ENCODE data around the gene ATP6V0D1.
A peak's percentile ranks its signal among the peaks of the same experiment; 100 is the strongest.

Gene ATP6V0D1

GRCh38 chr16:67466581-67466980 is 14.4 kb downstream of the ATP6V0D1 start:
- TF ChIP-seq, protein P1, sequence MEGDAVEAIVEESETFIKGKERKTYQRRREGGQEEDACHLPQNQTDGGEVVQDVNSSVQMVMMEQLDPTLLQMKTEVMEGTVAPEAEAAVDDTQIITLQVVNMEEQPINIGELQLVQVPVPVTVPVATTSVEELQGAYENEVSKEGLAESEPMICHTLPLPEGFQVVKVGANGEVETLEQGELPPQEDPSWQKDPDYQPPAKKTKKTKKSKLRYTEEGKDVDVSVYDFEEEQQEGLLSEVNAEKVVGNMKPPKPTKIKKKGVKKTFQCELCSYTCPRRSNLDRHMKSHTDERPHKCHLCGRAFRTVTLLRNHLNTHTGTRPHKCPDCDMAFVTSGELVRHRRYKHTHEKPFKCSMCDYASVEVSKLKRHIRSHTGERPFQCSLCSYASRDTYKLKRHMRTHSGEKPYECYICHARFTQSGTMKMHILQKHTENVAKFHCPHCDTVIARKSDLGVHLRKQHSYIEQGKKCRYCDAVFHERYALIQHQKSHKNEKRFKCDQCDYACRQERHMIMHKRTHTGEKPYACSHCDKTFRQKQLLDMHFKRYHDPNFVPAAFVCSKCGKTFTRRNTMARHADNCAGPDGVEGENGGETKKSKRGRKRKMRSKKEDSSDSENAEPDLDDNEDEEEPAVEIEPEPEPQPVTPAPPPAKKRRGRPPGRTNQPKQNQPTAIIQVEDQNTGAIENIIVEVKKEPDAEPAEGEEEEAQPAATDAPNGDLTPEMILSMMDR (conservative IDR thresholded peaks at IDR 0.05), result no peak
- TF ChIP-seq ZFX (IDR thresholded peaks at IDR 0.05), result no peak
- H3K27ac ChIP-seq, result no peak overlapping the region

- H3K27ac ChIP-seq, result peak overlapping the region; percentile 91; the same call in 1 of the 2 replicates
- TF ChIP-seq ZFX (IDR thresholded peaks at IDR 0.05), result no peak
- TF ChIP-seq, protein P1 (conservative IDR thresholded peaks at IDR 0.05), result no peak
Observed at GRCh38 chr16:67464565-67464964, 16.4 kb downstream of the ATP6V0D1 start.

DNA sequence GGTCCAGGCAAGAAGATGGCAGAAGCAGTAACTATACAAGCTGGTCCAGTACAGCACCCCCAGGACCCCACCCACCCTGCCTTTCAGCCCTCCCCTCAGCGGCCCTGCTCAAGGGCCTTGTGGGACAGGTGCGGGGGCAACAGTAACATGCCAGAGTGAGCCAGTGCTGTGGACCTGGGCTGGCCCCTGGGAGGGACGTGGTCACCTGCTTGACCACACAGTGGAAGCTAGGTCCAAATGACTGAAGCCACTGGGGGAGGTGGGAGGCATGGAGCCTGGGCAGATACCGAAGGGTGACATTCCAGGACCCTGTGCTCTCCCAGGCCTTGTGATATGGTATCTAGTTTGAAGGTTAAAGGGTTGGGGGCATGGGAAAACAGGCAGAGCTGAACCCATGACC is 17.3 kb downstream of the ATP6V0D1 start:
- TF ChIP-seq ZFX (IDR thresholded peaks at IDR 0.05), result no peak
- TF ChIP-seq, protein P1 (conservative IDR thresholded peaks at IDR 0.05), result no peak
- H3K27ac ChIP-seq, result peak overlapping the region; percentile 91

DNA sequence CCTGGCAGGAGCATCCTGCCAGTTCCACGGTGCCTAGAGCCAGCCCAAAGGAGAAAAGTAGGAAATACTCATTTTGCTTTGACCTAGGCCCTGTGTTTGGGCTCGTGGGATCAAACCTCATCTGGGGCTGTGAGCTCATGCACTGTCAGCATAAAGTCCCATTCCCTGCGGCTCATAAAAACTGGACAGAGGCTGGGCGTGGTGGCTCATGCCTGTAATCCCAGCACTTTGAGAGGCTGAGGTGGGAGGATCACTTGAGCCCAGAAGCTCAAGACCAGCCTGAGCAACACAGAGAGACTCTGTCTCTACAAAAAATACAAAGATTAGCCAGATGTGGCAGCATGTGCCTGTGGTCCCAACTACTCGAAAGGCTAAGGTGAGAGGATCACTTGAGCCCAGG is 17.9 kb downstream of the ATP6V0D1 start:
- TF ChIP-seq, protein P1 (conservative IDR thresholded peaks at IDR 0.05), result no peak
- TF ChIP-seq ZFX (IDR thresholded peaks at IDR 0.05), result no peak; the same call in 1 of the 2 replicates
- H3K27ac ChIP-seq, result peak overlapping the region; percentile 91

GRCh38 chr16:67462279-67462655 is 18.7 kb downstream of the ATP6V0D1 start:
- no peak for TF ChIP-seq ZFX (IDR thresholded peaks at IDR 0.05)
- TF ChIP-seq, protein P1 (conservative IDR thresholded peaks at IDR 0.05), result no peak
- H3K27ac ChIP-seq, result peak overlapping the region; percentile 91

DNA sequence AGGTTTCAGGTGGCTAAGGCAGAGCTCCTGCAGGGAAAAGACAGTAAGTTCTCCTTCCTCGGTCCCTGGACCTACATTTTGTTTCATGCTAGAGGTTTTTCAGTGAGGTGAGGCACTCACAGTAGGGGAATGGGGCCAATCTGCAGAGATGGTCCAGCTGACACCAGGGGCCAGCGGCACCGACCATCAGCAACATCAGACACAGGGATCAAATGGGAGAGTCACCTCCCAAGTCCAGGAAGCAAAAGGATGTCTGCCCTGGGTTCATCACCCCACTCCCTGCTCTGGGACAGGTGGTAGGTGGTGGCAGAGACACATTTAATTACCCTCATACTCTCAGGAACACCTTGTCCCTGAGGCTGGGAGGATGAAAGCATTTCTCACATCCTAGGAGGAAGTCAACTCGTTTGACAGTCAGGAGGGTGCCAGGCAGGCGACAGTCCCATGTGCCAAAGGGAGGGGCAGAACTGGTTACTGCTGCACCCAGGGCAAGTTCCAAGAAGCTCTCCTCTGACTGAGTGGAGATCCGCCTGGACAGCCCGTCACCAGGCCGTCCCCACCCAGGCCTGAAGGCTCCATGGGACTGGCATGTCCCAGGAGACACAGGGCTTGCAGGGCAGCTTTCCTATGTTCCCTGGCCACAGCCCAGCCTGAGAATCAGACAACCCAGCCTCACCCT is 19.2 kb downstream of the ATP6V0D1 start:
- peak overlapping the region; percentile 91 for H3K27ac ChIP-seq
- TF ChIP-seq ZFX (IDR thresholded peaks at IDR 0.05), result no peak
- TF ChIP-seq, protein P1 (conservative IDR thresholded peaks at IDR 0.05), result no peak

DNA sequence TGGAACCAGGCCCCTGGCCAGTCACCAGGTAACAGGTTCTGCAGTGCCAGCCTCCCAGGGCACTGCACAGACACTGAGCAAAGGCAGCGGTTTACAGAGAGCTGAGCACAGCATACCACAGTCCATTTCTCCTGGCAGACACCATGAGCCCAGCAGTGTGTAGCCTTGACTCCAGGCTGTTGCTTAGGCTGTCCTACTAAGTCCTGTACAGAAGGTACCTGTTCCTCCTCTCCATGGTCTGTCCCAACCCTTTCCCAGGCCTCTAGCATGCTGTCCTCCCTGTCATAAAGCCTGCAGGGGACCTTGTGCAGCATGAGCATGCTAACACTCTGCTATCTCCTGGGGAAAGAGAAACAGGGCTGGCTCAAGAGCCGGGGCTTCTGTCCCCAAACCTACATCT is 20.0 kb downstream of the ATP6V0D1 start:
- H3K27ac ChIP-seq, result peak overlapping the region; percentile 91
- TF ChIP-seq, protein P1 (conservative IDR thresholded peaks at IDR 0.05), result no peak
- TF ChIP-seq ZFX (IDR thresholded peaks at IDR 0.05), result no peak
